HT1080 (cell line): Measurements from ENCODE around the gene GNA12. TPM values are rescaled to one million over a fixed set of nuclear protein-coding genes. Genes with fewer than 3 reads are reported as not detected.
"Not testable (repeated sequence)": the region's sequence is repeated elsewhere in the genome, so short reads cannot be mapped to it uniquely, and the experiment has no call there.

Source experiments
- DNase-seq: peaks from one replicate; pipeline ENCODE4 v3.0.0-alpha.2; 2015; ENCODE audit warnings: low read depth
- total RNA-seq: library from RNA; depleted of rRNA; stranded (reverse); fragments of >200 nt; shearing (Covaris generic); gene quantifications from 2 replicates; pipeline ENCODE4 v1.2.3, GENCODE V29; 2014

The GNA12 gene
- total RNA-seq, 1 experiment from 2014 or later: 25.1 TPM

- DNase-seq: peak; percentile 57
These were observed 21.0 kb upstream of the GNA12 start for GRCh38 chr7:2864999-2865670.

DNA sequence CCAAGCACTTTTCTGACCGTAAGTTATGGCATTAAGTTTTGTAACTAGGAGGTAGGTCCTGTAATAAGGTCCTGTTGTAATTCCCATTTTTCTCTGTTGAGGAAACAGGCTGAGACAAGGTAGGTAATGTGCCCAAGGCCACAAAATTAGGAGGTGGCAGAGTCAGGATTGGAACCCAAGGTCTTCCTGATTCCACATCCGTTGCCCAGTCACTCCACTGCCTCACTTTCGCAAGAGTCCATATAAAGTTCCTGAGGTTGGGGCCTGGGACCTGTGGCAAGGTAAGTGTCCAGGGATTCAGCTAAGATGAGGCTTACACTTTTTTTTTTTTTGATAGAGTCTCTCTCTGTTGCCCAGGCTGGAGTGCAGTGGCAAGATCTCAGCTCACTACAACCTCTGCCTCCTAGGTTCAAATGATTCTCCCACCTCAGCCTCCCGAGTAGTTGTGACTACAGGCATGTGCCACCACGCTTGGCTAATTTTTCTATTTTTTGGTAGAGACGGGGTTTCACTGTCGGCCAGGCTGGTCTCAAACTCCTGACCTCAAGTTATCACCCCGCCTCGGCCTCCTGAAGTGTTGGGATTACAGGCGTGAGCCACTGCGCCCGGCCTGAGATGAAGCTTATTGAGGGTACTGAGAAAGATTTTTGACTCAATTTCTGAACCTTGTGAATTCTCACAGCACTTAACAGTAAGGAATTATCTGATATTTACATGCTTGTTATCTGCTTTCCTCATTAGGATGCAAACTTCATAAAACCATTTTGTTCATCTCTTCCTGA, 20.3 kb upstream of the GNA12 start:
- DNase-seq: peak; percentile 39

GRCh38 chr7:2863461-2864066, 19.5 kb upstream of the GNA12 start:
- DNase-seq: peak; percentile 99

GRCh38 chr7:2862831-2863361, 18.8 kb upstream of the GNA12 start:
- peak; percentile 96 for DNase-seq

- no peak for DNase-seq
These were observed 17.4 kb upstream of the GNA12 start for GRCh38 chr7:2861509-2861908.

GRCh38 chr7:2860627-2861133, 16.6 kb upstream of the GNA12 start:
- no peak for DNase-seq

DNA sequence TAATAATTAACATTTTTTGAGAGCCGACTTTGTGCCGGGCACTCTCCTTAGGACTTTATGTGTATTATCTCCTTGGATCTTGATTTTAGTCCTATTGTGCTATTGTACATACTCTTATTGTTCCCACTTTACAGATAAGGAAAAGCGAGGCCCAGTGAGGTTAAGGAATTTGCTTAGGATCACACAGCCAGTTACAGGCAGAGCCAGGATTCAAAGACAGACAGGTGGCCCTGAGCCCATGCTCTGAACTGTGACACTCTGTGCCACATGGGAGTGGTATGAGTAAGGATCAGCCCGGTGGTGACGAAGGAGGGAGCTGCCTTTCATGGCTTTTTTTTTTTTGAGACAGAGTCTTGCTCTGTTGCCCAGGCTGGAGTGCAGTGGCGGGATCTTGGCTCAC, 15.8 kb upstream of the GNA12 start:
- DNase-seq: no peak

- no peak for DNase-seq
These were observed 14.5 kb upstream of the GNA12 start for GRCh38 chr7:2858621-2859020.

DNA sequence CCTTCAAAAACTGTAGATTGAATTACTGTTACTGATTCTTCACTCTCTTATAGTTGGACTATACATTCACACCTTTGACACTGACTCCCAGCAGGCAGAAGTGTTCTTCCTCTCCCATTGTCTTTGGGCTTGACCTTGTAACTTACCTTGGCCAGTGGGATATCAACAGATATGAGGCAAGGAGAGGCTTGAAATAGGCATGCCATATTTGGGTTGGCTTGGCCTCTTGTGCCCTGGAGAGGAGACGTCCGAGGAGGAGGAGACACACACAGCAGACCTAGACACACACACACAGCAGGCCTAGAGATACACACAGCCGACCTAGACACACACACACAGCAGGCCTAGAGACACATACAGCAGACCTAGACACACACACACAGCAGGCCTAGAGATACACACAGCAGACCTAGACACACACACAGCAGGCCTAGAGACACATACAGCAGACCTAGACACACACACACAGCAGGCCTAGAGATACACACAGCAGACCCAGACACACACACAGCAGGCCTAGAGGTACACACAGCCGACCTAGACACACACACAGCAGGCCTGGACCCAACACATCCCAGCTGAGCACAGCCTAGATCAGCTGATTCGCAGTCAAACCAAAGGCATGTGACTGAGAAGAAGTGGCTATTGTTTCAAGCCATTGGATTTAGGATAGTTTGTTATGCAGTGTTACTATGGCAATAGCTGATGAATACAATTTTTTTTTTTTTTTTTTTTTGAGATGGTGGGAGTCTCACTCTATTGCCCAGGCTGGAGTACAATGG, 12.5 kb upstream of the GNA12 start:
- peak; percentile 63 for DNase-seq

GRCh38 chr7:2855386-2855785, 11.3 kb upstream of the GNA12 start:
- DNase-seq: no peak

DNA sequence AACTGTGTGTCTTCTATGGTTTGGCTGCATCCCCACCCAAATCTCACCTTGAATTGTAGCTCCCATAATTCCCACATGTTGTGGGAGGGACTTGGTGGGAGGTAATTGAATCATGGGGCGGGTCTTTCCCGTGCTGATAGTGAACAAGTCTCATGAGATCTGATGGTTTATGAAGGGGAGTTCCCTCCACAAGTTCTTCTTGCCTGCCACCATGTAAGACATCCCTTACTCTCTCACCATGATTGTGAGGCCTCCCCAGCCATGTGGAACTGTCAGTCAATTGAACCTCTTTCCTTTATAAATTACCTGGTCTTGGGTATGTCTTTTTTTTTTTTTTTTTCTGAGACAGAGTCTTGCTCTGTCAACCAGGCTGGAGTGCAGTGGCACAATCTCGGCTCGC, 9.4 kb upstream of the GNA12 start:
- not testable (repeated sequence) for DNase-seq

DNA sequence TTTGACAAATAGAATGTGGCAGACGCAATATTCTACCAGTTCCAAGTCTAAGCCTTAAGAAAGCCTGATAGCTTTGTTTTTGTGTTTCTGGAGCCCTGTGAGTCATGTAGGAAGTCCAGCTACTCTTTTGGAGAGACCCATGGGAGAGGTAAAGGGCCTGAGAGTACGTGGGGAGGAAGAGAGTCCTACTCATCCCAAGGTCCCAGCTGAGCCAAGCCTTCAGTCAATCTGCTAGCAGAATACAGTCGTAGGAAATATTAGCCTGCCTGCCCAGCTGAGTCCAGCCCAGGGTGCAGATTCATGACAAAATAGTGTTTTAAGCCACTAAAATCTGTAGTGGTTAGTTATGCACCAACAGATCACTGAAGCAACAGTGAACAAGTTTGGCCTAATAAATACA, 9.0 kb upstream of the GNA12 start:
- peak; percentile 38 for DNase-seq

- DNase-seq: no peak
These were observed 7.4 kb upstream of the GNA12 start for GRCh38 chr7:2851497-2851896.

DNA sequence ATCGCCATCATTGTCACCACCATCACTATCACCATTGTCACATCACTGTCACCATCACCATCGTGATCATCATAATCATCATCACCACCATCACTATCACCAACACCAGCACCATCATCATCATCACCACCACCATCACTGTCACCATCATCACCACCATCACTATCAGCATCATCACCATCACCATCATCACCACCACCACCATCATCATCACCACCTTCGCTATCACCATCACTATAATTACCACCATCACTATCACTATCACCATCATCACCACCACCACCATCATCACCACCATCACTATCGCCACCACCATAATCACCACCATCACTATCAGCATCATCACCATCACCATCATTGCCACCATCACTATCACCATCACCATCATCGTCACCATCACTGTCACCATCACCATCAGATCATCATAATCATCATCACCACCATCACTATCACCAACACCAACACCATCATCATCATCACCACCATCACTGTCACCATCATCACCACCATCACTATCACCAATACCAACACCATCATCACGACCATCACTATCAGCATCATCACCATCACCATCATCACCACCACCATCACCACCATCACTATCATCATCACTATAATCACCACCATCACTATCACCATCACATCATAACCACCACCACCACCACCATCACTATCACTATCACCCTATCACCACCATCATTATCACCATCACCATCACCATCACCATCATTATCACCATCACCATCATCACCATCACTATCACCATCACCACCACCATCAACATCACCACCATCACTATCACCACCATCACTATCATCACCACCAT, 6.0 kb upstream of the GNA12 start:
- DNase-seq: no peak

DNA sequence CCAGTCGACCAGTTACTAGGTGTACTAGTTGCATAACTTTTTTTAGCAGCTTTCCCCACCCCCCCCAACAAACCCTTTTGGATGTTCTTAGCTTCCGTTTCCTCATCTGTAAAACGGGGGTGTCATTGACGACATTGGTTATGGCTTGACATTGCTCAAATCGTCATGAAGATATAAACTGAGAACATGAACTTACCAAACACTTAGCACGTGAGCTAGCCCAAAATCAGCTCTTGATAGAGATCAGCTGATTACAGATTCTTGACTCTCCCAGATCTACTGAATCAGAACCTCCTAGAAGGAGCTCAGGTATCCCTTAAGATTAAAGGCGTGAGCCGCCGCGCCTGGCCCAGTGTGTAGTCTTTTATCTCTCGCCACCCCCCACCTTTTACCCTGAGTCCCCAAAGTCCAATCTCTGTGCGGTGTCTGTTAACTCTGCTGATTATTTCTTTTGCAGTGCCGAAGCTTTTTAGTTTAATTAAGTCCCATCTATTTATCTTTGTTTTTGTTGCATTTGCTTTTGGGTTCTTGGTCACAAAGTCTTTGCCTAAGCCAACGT, 1.0 kb upstream of the GNA12 start:
- DNase-seq: no peak

DNA sequence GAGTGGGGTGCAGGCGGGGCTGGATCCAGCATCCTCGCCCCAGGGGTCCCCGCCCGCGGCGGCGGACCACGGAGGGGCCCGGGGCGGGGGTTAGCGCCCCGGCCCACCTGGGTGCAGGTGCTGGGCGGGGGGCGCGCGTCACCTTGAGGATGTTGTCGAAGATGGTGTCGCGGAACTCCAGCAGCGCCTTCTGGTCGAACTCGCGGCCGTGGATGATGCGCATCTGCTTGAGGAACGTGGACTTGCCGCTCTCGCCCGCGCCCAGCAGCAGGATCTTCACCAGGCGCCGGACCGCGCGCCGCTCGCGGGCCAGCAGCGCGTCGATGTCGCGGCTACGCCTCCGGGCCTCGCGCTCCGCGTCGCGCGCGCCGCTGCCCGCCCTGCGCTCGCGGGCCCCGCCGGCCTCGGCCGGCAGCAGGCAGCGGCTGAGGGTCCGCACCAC, 376 bp downstream of the GNA12 start:
- DNase-seq: no peak

DNA sequence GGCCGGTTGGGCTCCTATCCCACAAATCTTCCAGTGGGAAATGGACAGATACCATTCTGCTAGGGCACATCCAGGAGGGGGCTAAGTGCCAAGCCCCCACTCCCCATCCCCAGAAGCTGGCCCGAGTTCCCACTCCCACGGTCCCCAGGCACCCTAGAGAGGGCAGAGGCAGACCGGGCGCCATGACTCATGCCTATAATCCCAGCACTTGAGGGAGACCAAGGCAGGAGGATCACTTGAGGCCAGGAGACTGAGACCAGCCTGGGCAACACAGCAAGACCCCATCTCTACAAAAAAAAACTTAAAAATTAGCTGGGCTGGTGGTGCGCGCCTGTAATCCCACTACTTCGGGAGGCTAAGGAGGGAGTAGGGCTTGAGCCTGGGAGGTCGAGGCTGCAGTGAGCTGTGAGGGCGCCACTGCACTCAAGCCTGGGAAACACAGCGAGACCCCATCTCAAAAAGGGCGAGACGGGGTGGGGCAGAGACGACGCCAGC, 870 bp downstream of the GNA12 start:
- no peak for DNase-seq

- no peak for DNase-seq
These were observed 2.2 kb downstream of the GNA12 start for GRCh38 chr7:2841907-2842306.

- no peak for DNase-seq
These were observed 3.6 kb downstream of the GNA12 start for GRCh38 chr7:2840458-2840857.
